HG03439 (cell line): Measurements from ENCODE around the gene GYPB.
"Not testable (repeated sequence)": the region's sequence is repeated elsewhere in the genome, so short reads cannot be mapped to it uniquely, and the experiment has no call there.

Source experiments
- ATAC-seq: cut with Tn5 transposase; IDR thresholded peaks from one replicate; pipeline ENCODE4 v1.9.1; 2021; ENCODE audit warnings: mild to moderate bottlenecking, moderate library complexity; ENCODE audit not compliant: unreplicated experiment

GYPB gene

DNA sequence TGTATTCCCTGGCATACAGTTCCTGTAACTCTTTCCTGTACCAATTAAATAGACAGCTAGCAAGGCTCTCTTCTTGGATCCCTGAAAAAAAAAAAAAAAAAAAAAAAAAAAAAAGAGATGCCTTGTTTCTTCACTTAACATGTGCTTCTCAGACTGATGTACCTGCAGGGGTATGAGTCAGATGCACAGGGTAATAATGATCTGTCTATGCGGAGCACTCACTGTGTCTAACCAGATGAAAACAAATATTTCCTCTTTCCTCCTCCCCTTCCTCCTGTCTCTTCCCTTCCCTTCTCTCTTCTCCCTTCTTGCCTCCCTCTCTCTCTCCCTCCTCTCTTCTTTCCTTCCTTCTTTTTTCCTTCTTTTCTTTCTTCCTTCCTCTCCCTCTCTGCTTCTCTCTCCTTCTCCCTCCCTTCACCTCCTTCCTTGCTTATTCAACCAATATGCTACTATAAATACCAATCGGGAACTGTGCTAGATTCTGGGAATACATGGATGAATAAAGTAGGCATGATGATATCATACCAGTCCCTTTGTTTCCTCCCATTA, 3.0 kb downstream of the GYPB start:
- not testable (repeated sequence) for ATAC-seq

DNA sequence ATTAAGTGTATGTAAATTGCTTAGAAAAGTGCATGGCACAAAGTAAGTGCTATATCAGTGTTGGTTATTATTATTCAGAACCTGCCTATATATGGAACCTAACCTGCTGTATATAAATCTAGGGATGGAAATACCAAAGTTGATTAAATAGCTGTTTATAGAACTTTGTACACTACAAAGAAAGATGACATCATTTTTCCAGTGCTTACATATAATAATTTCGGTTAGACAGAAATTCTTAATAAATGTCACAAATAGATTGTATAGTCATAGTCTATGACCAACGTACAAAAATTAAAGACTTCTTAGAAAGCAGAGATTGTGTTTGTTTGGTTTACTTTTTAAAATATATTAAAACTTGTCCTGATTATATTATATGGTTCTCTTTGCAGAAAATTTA, 4.4 kb downstream of the GYPB start:
- ATAC-seq, result no peak

GRCh38 chr4:144008602-144009001, 10.6 kb downstream of the GYPB start:
- ATAC-seq, result not testable (repeated sequence)

GRCh38 chr4:144007960-144008359, 11.2 kb downstream of the GYPB start:
- not testable (repeated sequence) for ATAC-seq

GRCh38 chr4:144006200-144006803, 12.9 kb downstream of the GYPB start:
- ATAC-seq, result not testable (repeated sequence)

GRCh38 chr4:144005558-144005953, 13.6 kb downstream of the GYPB start:
- ATAC-seq, result not testable (repeated sequence)

DNA sequence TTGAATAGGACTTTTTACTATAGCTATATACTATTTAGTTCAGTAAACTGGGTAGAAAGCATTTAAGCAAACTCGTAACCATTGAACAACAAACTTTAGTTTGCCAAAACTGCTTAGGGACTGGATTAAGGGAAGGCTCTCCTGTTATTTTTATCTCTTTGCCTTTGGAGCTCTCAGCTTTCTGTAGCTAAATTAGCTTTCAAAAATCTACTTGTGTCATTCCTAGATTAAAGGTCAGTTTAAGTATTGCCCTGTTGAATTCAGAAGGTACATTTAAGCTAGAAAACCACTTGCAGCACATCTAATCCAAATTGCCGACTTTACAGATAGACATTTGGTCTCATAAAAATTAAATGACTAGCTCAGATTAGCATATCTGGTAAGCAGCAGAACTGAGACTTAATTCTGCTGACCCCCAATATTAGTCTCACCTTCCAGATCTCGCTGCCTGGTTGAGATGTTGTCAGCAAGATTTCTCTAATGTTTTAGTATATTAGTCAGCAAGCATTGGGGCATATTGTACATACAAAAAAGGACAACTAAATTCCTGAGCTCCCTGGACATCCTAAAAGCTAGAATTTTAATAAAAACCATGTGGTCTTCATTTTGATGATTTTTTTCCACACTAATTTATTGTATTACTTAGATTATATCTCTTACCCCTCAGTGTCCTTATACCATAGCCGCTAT, 14.2 kb downstream of the GYPB start:
- not testable (repeated sequence) for ATAC-seq

- ATAC-seq, result not testable (repeated sequence)
These were observed 15.3 kb downstream of the GYPB start for GRCh38 chr4:144003890-144004265.

- not testable (repeated sequence) for ATAC-seq
These were observed 15.8 kb downstream of the GYPB start for GRCh38 chr4:144003205-144003889.

DNA sequence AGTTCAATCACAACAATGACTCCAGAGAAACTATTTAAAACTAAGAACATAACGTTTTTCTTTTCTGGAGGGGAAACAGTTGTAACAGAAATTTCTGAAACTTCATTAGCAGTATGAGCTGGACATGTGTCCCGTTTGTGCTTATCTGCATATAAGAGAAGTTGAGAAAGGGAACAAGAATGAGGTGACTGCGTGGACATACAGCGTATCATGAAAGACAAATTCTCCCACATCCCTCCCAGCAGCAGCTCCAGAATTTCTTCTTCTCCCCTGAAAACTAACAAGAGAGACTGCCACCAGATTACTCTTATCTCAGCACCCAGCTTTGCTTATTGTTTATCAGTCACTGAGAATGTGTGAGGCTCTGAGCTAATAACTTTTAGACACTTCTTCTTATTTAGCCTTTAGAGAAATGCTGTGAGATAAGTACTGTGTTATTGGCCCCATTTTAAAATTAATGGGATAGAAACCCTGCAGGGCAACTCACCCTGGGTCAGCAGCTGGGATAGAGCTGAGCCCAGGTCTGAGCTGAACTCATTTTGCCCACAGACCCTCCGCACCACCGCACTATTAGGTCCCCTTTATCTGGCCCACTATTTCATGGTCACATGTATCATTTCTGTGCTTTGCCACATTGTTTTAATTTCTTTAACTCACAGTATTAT, 18.7 kb downstream of the GYPB start:
- ATAC-seq, result not testable (repeated sequence)

GRCh38 chr4:143996193-143996592, 23.0 kb downstream of the GYPB start:
- not testable (repeated sequence) for ATAC-seq

GRCh38 chr4:143991761-143992160, 27.4 kb downstream of the GYPB start:
- not testable (repeated sequence) for ATAC-seq

- not testable (repeated sequence) for ATAC-seq
These were observed 28.5 kb downstream of the GYPB start for GRCh38 chr4:143990717-143991116.

DNA sequence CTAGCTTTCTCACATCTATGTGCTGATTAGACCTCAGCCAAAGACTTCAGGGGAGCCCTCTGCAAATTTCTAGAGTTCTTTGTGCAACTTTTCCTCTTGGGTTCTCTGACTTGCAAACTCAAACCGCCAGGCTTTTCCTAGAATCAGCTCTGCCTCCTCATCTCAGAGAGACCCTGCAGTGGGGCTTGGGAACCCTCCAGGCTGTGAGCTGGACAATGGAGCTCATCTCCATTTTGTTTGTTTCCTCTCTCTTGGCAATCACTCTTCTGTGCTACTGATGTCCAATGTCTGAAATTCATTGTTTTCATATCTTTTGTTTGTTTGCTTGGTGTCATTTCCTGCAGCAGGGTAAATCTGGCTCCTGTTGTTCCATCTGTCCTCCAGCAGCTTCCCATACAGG, 33.0 kb downstream of the GYPB start:
- ATAC-seq, result no peak

DNA sequence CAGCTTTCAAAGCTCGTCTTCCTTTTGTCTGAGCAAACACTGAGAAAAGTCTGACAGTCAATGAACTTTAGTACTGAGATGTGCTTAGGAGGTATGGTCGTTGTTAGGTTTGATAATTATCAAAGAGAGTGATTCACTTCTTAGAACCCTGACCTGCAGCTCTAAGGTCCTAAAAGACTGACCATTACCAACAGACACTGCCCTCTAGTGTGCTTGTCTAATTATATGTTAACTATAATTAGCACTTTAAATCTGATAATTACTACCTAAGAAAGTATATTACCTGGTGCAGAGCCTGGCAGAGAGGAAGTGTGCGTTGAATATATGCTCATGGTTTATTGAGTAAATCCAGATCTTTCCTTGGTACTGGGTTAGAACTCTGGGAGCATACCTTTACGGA, 38.4 kb downstream of the GYPB start:
- not testable (repeated sequence) for ATAC-seq

DNA sequence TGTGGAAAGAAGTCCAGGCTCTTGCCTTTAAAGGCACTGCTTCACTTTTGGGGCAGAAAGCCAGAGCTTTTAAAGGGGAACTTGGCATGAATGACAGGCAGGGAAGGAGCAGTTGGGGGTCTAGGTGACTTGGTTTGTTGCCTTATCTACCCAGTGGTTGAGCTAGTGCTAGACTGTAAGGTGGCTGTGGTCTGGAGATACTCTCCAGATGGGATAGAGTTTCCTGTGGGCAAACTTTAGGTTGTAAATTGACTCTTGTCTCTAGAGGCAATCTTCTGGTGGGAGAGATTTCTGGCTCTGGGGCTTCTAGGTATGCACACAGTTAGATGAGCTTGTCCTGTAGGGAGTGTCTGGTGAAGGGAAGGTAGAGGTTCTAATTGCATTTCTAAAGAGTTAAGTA, 43.7 kb downstream of the GYPB start:
- ATAC-seq, result not testable (repeated sequence)

DNA sequence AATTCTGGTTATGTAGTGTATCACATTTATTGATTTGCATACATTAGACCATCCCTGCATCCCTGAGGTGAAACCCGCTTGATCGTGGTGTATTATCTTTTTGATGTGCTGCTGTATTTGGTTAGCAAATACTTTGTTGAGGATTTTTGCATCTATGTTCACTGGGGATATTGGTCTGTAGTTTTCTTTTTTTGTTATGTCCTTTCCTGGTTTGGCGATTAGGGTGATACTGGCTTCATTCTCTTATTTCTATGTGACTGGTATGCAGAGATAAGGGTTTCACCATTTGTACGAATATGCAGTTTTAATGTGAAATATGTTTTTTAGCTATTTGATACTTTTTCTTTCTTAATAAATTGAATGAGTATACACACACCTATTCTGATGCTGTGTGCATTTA, 45.2 kb downstream of the GYPB start:
- not testable (repeated sequence) for ATAC-seq

GRCh38 chr4:143961075-143961474, 58.1 kb downstream of the GYPB start:
- no peak for ATAC-seq

DNA sequence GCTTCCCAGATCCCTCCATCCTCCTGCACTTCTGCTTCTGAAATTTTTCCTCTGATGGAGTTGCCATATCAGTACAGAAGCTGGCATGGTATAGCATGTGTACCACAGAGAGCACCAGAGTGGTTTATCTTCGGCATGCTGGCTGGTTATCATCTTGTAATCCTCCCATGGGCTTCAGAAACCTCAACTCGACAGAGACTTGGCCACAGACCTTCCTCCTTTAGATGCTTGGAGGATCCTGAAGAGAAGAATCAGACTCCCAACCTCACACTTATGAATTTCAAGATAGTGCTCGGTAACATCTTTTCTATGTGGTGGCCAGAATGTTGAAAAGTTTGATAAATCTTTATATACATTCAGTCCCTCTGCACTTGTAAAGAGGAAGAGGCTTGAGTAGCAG, 63.9 kb downstream of the GYPB start:
- not testable (repeated sequence) for ATAC-seq

GRCh38 chr4:143951458-143951972, 67.7 kb downstream of the GYPB start:
- ATAC-seq, result not testable (repeated sequence)

DNA sequence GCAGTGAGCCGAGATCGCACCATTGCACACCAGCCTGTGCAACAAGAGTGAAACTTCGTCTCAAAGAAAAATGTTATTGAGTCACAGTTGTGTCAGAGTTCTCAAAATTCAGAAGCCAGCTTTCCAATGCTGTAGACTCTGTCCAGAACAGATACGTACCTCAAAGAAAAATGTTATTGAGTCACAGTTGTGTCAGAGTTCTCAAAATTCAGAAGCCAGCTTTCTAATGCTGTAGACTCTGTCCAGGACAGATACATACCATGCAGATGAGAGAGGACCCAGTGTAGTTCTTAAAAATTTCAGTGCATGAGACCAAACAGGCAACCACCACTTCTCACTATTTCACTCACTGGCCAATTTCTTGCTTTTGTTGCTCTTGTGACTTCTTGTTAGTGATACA, 68.2 kb downstream of the GYPB start:
- ATAC-seq, result not testable (repeated sequence)
